GM23338 (cell line): ENCODE measurements around the gene IFT43. TPM values are rescaled to one million over a fixed set of nuclear protein-coding genes. Genes with fewer than 3 reads are reported as not detected.

Experiments used
- ATAC-seq: fragments of 200-7000 bp; cut with Tn5 transposase; 3 replicates; pipeline ENCODE4 v1.9.1; 2020
- DNase-seq: peaks from one replicate; pipeline ENCODE4 v3.0.0-alpha.2; 2015; ENCODE audit warnings: low spot score
- H2AFZ ChIP-seq: fragments of 200-600 bp; sonication (generic); 2 replicates; pipeline ENCODE4 v1.8.0; 2016; ENCODE audit warnings: antibody characterized with exemption, mild to moderate bottlenecking, moderate library complexity
- H3F3A ChIP-seq: fragments of 200-600 bp; sonication (generic); replicated peaks from 2 replicates; pipeline ENCODE4 v1.8.0; 2017; ENCODE audit warnings: antibody characterized with exemption, mixed run types, low read depth
- H3K27ac ChIP-seq: fragments of 200-600 bp; sonication (generic); 2 replicates; pipeline ENCODE4 v1.6.1; 2016; ENCODE audit warnings: low read depth
- H3K27me3 ChIP-seq: fragments of 200-600 bp; sonication (generic); 2 replicates; pipeline ENCODE4 v1.8.0; 2016; ENCODE audit warnings: mild to moderate bottlenecking, mixed run types, moderate library complexity; ENCODE audit not compliant: insufficient read depth
- H3K36me3 ChIP-seq: fragments of 200-600 bp; sonication (generic); 2 replicates; pipeline ENCODE4 v1.8.0; 2016; ENCODE audit warnings: mild to moderate bottlenecking; ENCODE audit not compliant: insufficient read depth
- H3K4me1 ChIP-seq: fragments of 200-600 bp; sonication (generic); 2 replicates; pipeline ENCODE4 v1.8.0; 2016; ENCODE audit warnings: mild to moderate bottlenecking, moderate library complexity; ENCODE audit not compliant: insufficient read depth
- H3K4me2 ChIP-seq: fragments of 200-600 bp; sonication (generic); 2 replicates; pipeline ENCODE4 v1.7.1; 2017; ENCODE audit warnings: mixed run types
- H3K4me3 ChIP-seq: fragments of 200-600 bp; sonication (generic); 2 replicates; pipeline ENCODE4 v1.6.1; 2016; ENCODE audit warnings: mixed run types
- H3K79me2 ChIP-seq: fragments of 200-600 bp; sonication (generic); replicated peaks from 2 replicates; pipeline ENCODE4 v1.8.0; 2017; ENCODE audit warnings: mild to moderate bottlenecking; ENCODE audit not compliant: insufficient read depth
- H3K9me2 ChIP-seq: fragments of 200-600 bp; sonication (generic); 2 replicates; pipeline ENCODE4 v1.8.0; 2017; ENCODE audit not compliant: insufficient read depth
- H4K20me1 ChIP-seq: fragments of 200-600 bp; sonication (generic); replicated peaks from 2 replicates; pipeline ENCODE4 v1.8.0; 2017; ENCODE audit warnings: mild to moderate bottlenecking; ENCODE audit not compliant: insufficient read depth
- H3K27ac Mint-ChIP-seq: 2 replicates; pipeline ENCODE4 v1.8.0; 2020; ENCODE audit warnings: inconsistent platforms, mild to moderate bottlenecking, moderate library complexity, mixed read lengths
- H3K27me3 Mint-ChIP-seq: 3 replicates; pipeline ENCODE4 v1.8.0; 2022; ENCODE audit warnings: low read depth, mild to moderate bottlenecking, moderate library complexity, mixed read lengths, inconsistent platforms; ENCODE audit not compliant: insufficient read depth, poor library complexity
- H3K36me3 Mint-ChIP-seq: 3 replicates; pipeline ENCODE4 v1.8.0; 2021; ENCODE audit warnings: low read depth, mild to moderate bottlenecking, inconsistent platforms, moderate library complexity, mixed read lengths
- H3K4me1 Mint-ChIP-seq: 3 replicates; pipeline ENCODE4 v1.8.0; 2020; ENCODE audit warnings: mild to moderate bottlenecking, inconsistent platforms, mixed read lengths
- H3K4me3 Mint-ChIP-seq: 3 replicates; pipeline ENCODE4 v1.8.0; 2021; ENCODE audit warnings: moderate library complexity, mild to moderate bottlenecking, inconsistent platforms, mixed read lengths
- H3K9me3 Mint-ChIP-seq: 3 replicates; pipeline ENCODE4 v1.8.0; 2020; ENCODE audit warnings: moderate library complexity, mild to moderate bottlenecking, inconsistent platforms, mixed read lengths
- CREB1 ChIP-seq: fragments of 250-450 bp; sonication (Bioruptor Pico); IDR thresholded peaks from 2 replicates; pipeline ENCODE4 v1.5.0; 2020; ENCODE audit warnings: low read depth, mild to moderate bottlenecking, moderate library complexity
- CTCF ChIP-seq, 2 experiments: fragments of 200-600 bp in 1 of 2; sonication (generic) in 1 of 2; conservative IDR thresholded peaks; 2 replicates each; pipeline versions ENCODE4 v1.5.1 to v1.6.1; 2016 to 2017; ENCODE audit warnings: antibody characterized with exemption in 2 of 2, low read depth in 2 of 2, mild to moderate bottlenecking in 2 of 2, moderate library complexity in 1 of 2
- ETS1 ChIP-seq: IDR thresholded peaks from 2 replicates; pipeline ENCODE4 v1.6.1; 2016; ENCODE audit warnings: antibody characterized with exemption
- EZH2 ChIP-seq: fragments of 200-600 bp; sonication (generic); IDR thresholded peaks from one replicate; pipeline ENCODE4 v1.8.0; 2017; ENCODE audit warnings: antibody characterized with exemption, mild to moderate bottlenecking, low read depth; ENCODE audit not compliant: unreplicated experiment
- EZH2phosphoT487 ChIP-seq: fragments of 200-600 bp; sonication (generic); IDR thresholded peaks from one replicate; pipeline ENCODE4 v1.8.1; 2018; ENCODE audit warnings: antibody characterized with exemption; ENCODE audit not compliant: unreplicated experiment
- JUNB ChIP-seq: IDR thresholded peaks from one replicate; pipeline ENCODE4 v1.6.1; 2016; ENCODE audit warnings: antibody characterized with exemption; ENCODE audit not compliant: unreplicated experiment
- NANOG ChIP-seq: IDR thresholded peaks from 2 replicates; pipeline ENCODE4 v1.6.1; 2016; ENCODE audit warnings: antibody characterized with exemption, borderline replicate concordance
- POLR2AphosphoS5 ChIP-seq: IDR thresholded peaks from 2 replicates; pipeline ENCODE4 v1.6.1; 2016; ENCODE audit warnings: antibody characterized with exemption, low read depth
- REST ChIP-seq: IDR thresholded peaks from one replicate; pipeline ENCODE4 v1.6.1; 2018; ENCODE audit warnings: antibody characterized with exemption; ENCODE audit not compliant: unreplicated experiment
- STAT1 ChIP-seq: IDR thresholded peaks from one replicate; pipeline ENCODE4 v1.6.1; 2016; ENCODE audit warnings: antibody characterized with exemption; ENCODE audit not compliant: unreplicated experiment
- ZNF114 ChIP-seq: fragments of 250-450 bp; sonication (Bioruptor Pico); IDR thresholded peaks from 2 replicates; pipeline ENCODE4 v1.5.0; 2020; ENCODE audit warnings: mild to moderate bottlenecking, moderate library complexity
- ZNF331 ChIP-seq: fragments of 250-450 bp; sonication (Bioruptor Pico); IDR thresholded peaks from 2 replicates; pipeline ENCODE4 v1.5.0; 2020; ENCODE audit warnings: low read depth, mild to moderate bottlenecking, moderate library complexity
- ZNF462 ChIP-seq: fragments of 250-450 bp; sonication (Bioruptor Pico); IDR thresholded peaks from 2 replicates; pipeline ENCODE4 v1.5.0; 2020; ENCODE audit warnings: mild to moderate bottlenecking, moderate library complexity
- polyA plus RNA-seq: library from polyadenylated mRNA; unstranded; fragments of >200 nt; fragmentation: Nextera tagmentation; extraction: Ambion mirVana; gene quantifications from 2 replicates; pipeline ENCODE4 v1.2.1, GENCODE V29; 2016
- total RNA-seq: library from RNA; depleted of rRNA; stranded (reverse); fragments of >200 nt; shearing (Covaris generic); gene quantifications from 2 replicates; pipeline ENCODE4 v1.2.3, GENCODE V29; 2014

IFT43 gene
- total and polyA plus RNA-seq, 2 experiments from 2014 or later: 21.5 to 43.1 TPM

- Histone ChIP-seq H2AFZ (no peak overlapping the region), H3K79me2 (no peaks in the 10 kb centered on the region), H3K4me2 (no peak overlapping the region), H3K4me1 (peaks cover 13% of the 10 kb centered on the region; the same call in 1 of the 2 replicates), H3K27me3 (no peaks in the 10 kb centered on the region), H4K20me1 (peaks cover 3% of the 10 kb centered on the region; the same call in 1 of the 2 replicates), H3K27ac (no peak overlapping the region), H3K9me2 (no peaks in the 10 kb centered on the region), H3F3A (no peaks in the 10 kb centered on the region), H3K4me3 (no peak overlapping the region), H3K36me3 (peaks cover 14% of the 10 kb centered on the region)
- no peak overlapping the region for H3K27ac Mint-ChIP-seq
- peaks cover 28% of the 10 kb centered on the region for H3K36me3 Mint-ChIP-seq
- TF ChIP-seq ZNF114 (CRISPR knock-in tag) (no peak), ZNF331 (no peak), CREB1 (CRISPR knock-in tag) (no peak), STAT1 (no peak), REST (no peak), ETS1 (no peak), JUNB (no peak), EZH2phosphoT487 (no peak), ZNF462 (CRISPR knock-in tag) (no peak), NANOG (no peak), POLR2AphosphoS5 (no peak), CTCF (conservative IDR thresholded peaks at IDR 0.05; ENCODE audit: low read depth in 2 of 2) (no peak), EZH2 (no peak)
- peaks cover 13% of the 10 kb centered on the region; the same call in 2 of the 3 replicates for H3K4me1 Mint-ChIP-seq
- H3K27me3 Mint-ChIP-seq: peaks cover 1% of the 10 kb centered on the region
- peaks cover 19% of the 10 kb centered on the region for H3K9me3 Mint-ChIP-seq
- DNase-seq: no peak
- H3K4me3 Mint-ChIP-seq: no peak overlapping the region
- no peak for ATAC-seq
These were observed 22.3 kb downstream of the IFT43 start for GRCh38 chr14:76007852-76008251.
